Left lung (tissue), 10 donors: Measurements from ENCODE around the gene FABP3. TPM values are rescaled to one million over a fixed set of nuclear protein-coding genes. Genes with fewer than 3 reads are reported as not detected.
A peak's percentile ranks its signal among the peaks of the same experiment; 100 is the strongest.

ENCODE experiments used
- ATAC-seq: fragments of 200-7000 bp; cut with Tn5 transposase; one replicate; pipeline ENCODE4 v1.9.1; 2020; ENCODE audit warnings: moderate library complexity
- DNase-seq, 4 donors: peaks; one replicate each; pipeline ENCODE4 v3.0.0-alpha.2; 2013 to 2020
- H3K27ac ChIP-seq, 2 donors: fragments of 200-600 bp; sonication (generic) in 1 of 2; one replicate each; pipeline versions ENCODE4 v1.5.0 to v1.8.0; 2020 to 2021
- H3K27me3 ChIP-seq, 2 donors: fragments of 200-600 bp; sonication (generic) in 1 of 2; one replicate each; pipeline versions ENCODE4 v1.5.0 to v1.8.0; 2020 to 2021
- H3K36me3 ChIP-seq, 2 donors: fragments of 200-600 bp; sonication (generic) in 1 of 2; one replicate each; pipeline versions ENCODE4 v1.5.0 to v1.8.0; 2020 to 2021
- H3K4me1 ChIP-seq, 2 donors: fragments of 200-600 bp; one replicate each; pipeline ENCODE4 v1.8.0; 2021
- H3K4me3 ChIP-seq, 2 donors: fragments of 200-600 bp; sonication (generic) in 1 of 2; one replicate each; pipeline versions ENCODE4 v1.5.0 to v1.8.0; 2020 to 2021; ENCODE audit warnings: mild to moderate bottlenecking in 1 of 2
- H3K9me3 ChIP-seq, 2 donors: fragments of 200-600 bp; sonication (generic) in 1 of 2; one replicate each; pipeline versions ENCODE4 v1.5.0 to v1.8.0; 2020 to 2021
- intact Hi-C, 2 donors: fragments of 100-400 bp; cut with DNase I; formaldehyde crosslinking; loops; one replicate each; pipeline versions ENCODE4 v1.11.2 to v1.14.2; 2022
- polyA plus RNA-seq, 6 donors: library from polyadenylated mRNA; unstranded; fragments of 120-200 nt; gene quantifications; one replicate each; pipeline ENCODE4 v1.2.1, GENCODE V29; 2013; ENCODE audit not compliant: insufficient read length in 6 of 6
- total RNA-seq, 2 donors: library from RNA; stranded (reverse); fragmentation: NEBNext Ultra II Directional; extraction: Animal tissue kit (Norgen Biotek cat#: 25700); gene quantifications; one replicate each; pipeline ENCODE4 v1.2.1, GENCODE V29; 2021
- TF ChIP-seq, protein P1 (sequence below), 2 donors: fragments of 200-600 bp; sonication (generic) in 1 of 2; IDR thresholded peaks; one replicate each; pipeline versions ENCODE4 v1.5.0 to v1.8.0; 2021; ENCODE audit warnings: antibody characterized with exemption in 2 of 2
- donor health status: DM: no; HTN: yes; CAD: no.
- donor health status: DM: no; HTN: no; CAD: no.

Gene FABP3
- total and polyA plus RNA-seq, 8 donors = 7.7 to 71.0 (median 9.4) TPM

DNA sequence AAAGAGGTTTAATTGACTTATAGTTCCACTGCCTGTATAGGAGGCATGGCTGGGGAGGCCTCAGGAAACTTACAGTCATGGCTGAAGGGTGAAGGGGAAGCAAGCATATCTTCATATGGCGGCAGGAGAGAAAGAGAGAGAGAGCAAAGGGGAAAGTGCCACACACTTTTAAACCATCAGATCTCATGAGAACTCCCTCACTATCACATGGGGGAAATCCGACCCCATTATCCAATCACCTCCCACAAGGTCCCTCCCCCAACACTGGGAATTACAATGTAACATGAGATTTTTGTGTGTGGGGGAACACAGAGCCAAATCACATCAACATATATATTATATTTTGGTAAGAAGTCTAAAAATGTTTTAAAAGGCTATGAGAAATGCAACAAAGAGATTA is 27.2 kb downstream of the FABP3 start:
- TF ChIP-seq, protein P1, sequence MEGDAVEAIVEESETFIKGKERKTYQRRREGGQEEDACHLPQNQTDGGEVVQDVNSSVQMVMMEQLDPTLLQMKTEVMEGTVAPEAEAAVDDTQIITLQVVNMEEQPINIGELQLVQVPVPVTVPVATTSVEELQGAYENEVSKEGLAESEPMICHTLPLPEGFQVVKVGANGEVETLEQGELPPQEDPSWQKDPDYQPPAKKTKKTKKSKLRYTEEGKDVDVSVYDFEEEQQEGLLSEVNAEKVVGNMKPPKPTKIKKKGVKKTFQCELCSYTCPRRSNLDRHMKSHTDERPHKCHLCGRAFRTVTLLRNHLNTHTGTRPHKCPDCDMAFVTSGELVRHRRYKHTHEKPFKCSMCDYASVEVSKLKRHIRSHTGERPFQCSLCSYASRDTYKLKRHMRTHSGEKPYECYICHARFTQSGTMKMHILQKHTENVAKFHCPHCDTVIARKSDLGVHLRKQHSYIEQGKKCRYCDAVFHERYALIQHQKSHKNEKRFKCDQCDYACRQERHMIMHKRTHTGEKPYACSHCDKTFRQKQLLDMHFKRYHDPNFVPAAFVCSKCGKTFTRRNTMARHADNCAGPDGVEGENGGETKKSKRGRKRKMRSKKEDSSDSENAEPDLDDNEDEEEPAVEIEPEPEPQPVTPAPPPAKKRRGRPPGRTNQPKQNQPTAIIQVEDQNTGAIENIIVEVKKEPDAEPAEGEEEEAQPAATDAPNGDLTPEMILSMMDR (IDR thresholded peaks at IDR 0.05) = no peak
- Histone ChIP-seq H3K9me3 (no peaks in the 10 kb centered on the region), H3K36me3 (peaks cover 0 to 47% of the 10 kb centered on the region in 2 donors), H3K4me1 (no peaks in the 10 kb centered on the region), H3K27ac (no peak overlapping the region), H3K27me3 (no peaks in the 10 kb centered on the region), H3K4me3 (no peak overlapping the region)
- DNase-seq = no peak
- ATAC-seq = no peak
- intact Hi-C loops = no loop called here

DNA sequence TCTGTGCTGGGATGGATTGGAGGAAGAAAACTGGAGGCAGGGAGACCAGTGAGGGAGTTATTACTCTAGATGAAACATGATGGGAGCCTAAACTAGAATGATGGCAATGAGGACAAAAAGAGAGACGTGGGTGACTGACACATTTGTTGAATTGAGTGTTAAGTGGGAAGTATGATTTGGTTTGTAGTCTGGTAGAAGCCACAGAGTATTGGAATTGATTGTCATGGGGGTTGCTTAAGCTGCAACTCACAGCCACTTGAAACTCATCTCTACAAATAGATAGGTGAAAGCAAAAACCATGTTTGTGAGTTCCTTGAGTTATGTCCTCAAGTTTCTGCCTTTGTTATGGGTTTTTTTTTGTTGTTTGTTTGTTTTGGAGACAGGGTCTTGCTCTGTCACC is 28.4 kb downstream of the FABP3 start:
- H3K27me3 ChIP-seq = no peaks in the 10 kb centered on the region
- peaks cover 0 to 44% of the 10 kb centered on the region in 2 donors for H3K36me3 ChIP-seq
- H3K27ac ChIP-seq = no peak overlapping the region
- ATAC-seq (no peak), DNase-seq (no peak)
- no peaks in the 10 kb centered on the region for H3K9me3 ChIP-seq
- no peak overlapping the region for H3K4me3 ChIP-seq
- intact Hi-C loops = no loop called here
- TF ChIP-seq, protein P1 (IDR thresholded peaks at IDR 0.05) = no peak
- H3K4me1 ChIP-seq = no peaks in the 10 kb centered on the region

DNA sequence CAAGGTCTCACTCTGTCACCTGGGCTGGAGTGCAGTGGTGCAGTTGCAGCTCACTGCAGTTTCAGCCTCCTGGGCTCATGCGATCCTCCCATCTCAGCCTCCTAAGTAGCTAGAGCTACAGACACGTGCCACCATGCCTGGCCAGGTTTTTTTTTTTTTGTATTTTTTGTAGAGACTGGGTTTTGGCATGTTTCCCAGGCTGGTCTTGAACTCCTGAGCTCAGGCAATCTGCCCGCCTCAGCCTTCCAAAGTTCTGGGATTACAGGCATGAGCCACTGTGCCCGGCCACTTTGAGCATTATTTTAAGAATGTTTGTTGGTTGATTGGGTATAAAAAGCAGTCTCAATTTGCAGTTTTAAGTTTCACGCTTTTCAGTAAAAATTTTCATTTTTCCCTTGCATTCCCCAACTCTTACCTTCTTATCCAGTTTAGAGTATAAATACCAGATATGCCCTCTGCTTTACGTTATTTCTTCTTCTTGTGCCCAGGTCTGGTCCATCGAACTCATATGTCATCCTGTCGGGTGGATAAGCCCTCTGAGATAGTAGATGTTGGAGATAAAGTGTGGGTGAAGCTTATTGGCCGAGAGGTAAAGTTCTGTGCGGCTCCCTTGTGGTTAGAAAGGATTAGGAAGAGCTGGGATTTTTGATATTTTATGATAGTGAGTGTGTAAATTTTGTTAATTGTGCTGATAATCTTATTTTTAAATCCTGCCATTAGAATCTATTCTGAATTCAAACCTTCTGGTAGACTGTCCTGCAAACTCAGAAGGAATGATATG is 36.0 kb downstream of the FABP3 start:
- Histone ChIP-seq H3K27me3 (no peaks in the 10 kb centered on the region), H3K27ac (no peak overlapping the region), H3K4me1 (peaks cover 0 to 4% of the 10 kb centered on the region in 2 donors), H3K9me3 (no peaks in the 10 kb centered on the region), H3K36me3 (peaks cover 0 to 31% of the 10 kb centered on the region in 2 donors), H3K4me3 (no peak overlapping the region)
- TF ChIP-seq, protein P1 (IDR thresholded peaks at IDR 0.05) = no peak
- intact Hi-C loops = no loop called here
- DNase-seq (no peak), ATAC-seq (no peak)

DNA sequence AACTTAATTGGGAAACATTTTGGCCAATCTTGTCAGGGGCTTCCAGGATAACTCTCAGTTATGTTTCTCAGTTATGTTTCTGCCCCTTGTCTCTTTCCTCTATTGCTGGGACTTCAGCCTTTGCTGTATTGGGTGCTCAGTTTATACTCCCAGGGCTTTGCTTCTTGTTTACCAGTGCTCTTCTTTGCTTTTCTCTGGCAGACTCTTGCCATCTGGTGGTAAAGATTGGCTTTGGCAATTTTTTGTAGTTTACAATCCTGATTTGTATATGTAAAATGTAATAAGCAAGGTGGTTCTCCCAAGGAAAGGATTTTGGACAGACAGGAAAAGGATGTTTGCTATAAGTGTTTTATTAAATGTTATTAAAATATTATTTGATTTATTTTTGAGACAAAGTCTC is 37.9 kb downstream of the FABP3 start:
- DNase-seq (peak in 2 of 4 donors; percentile 19 to 35), ATAC-seq (peak; percentile 47)
- peaks cover 0 to 4% of the 10 kb centered on the region in 2 donors for H3K4me1 ChIP-seq
- intact Hi-C loops = no loop called here
- peaks cover 0 to 33% of the 10 kb centered on the region in 2 donors for H3K36me3 ChIP-seq
- H3K27ac ChIP-seq = no peak overlapping the region
- TF ChIP-seq, protein P1 (IDR thresholded peaks at IDR 0.05) = peak in 1 of 2 donors; percentile 33
- no peaks in the 10 kb centered on the region for H3K9me3 ChIP-seq
- no peaks in the 10 kb centered on the region for H3K27me3 ChIP-seq
- H3K4me3 ChIP-seq = no peak overlapping the region

DNA sequence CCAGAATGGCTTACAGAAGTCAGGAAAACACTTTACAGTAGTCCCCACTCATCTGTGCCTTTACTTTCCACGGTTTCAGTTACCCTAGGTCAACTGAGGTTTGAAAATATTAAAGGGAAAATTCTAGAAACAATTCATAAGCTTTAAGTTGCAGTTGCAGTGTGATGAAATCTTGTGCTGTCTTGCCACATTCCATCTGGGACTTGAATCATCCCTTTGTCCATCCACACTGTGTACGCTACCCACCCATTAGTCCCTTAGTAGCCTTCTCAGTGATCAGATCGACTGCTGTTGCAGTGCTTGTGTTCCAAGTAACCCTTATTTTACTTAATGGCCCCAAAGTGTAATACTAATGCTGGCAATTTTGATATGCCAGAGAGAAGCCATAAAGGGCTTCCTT is 45.5 kb downstream of the FABP3 start:
- H3K4me3 ChIP-seq = no peak overlapping the region
- H3K9me3 ChIP-seq = no peaks in the 10 kb centered on the region
- no peaks in the 10 kb centered on the region for H3K27me3 ChIP-seq
- H3K27ac ChIP-seq = no peak overlapping the region
- H3K4me1 ChIP-seq = no peaks in the 10 kb centered on the region
- TF ChIP-seq, protein P1 (IDR thresholded peaks at IDR 0.05) = no peak
- H3K36me3 ChIP-seq = peaks cover 0 to 34% of the 10 kb centered on the region in 2 donors
- DNase-seq = no peak
- intact Hi-C loops = no loop called here
- no peak for ATAC-seq
